ENCODE data around the gene NENF. TPM values are rescaled to one million over a fixed set of nuclear protein-coding genes. Genes with fewer than 3 reads are reported as not detected.

Gene NENF
- 94.8 to 148 TPM (median 143 TPM) in 5 replicates for total RNA-seq (2022; extraction: Qiagen RNA extraction; ENCODE audit: low read depth)

GRCh38 chr1:212432661-212433576, at the start of gene NENF:
Gene NENF (plus strand): TSS chr1:212432920. CDS start chr1:212432944, 24 bp downstream.

DNA sequence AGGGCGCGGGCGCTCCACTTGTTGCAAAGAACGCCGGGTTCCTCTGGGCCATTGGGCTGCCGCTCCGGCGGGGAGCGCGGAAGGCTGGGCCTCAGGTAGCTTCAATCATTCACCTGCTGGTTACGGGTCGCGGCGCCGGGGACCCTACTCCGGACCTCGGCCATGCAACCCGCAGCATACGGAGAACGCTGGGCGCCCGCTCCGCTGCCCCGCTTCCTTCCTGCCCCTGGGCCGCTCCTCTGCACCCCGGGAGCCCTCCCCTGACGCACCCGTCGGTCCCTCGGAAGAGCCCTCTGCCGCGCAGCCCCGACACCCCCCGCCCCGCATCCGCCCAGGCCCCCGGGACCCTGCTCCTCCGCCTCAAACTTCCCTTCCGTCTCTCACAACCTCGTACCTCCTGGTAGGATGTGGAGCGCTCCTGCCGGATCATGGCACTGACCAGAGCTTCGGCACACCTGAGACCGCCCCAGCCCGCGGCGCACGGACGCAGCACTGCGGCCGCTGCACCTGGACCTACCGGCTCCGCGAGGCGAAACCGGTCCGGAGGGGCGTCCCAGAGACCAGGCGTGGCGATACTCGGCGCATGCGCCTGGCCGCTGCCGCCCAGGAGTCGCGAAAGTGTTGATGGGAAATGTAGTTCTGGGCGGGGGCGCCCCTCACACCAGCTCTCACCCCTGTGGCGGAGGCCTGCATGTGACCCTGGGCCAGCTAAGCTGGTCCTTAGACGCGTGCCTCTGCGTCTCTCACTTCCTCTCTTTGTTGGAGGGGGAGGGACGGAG, 18.2 kb upstream of the NENF start, which contains the start of gene PACC1:
TSS of gene PACC1 (minus strand) at position 559 of the 779 bp plus-strand sequence. CDS start at position 430, 129 bp downstream.

Other genes starting within 250 kb of the NENF start
- 14.1 to 25.6 TPM (median 24.6 TPM) in 5 replicates for gene PPP2R5A, start 147.5 kb upstream of the NENF start, total RNA-seq (2022; extraction: Qiagen RNA extraction; ENCODE audit: low read depth)
- 19.0 to 24.0 TPM (median 19.8 TPM) in 5 replicates for gene PACC1, start 18.0 kb upstream of the NENF start, total RNA-seq (2022; extraction: Qiagen RNA extraction; ENCODE audit: low read depth)
- gene ATF3, start 175.8 kb downstream of the NENF start, total RNA-seq (2022; extraction: Qiagen RNA extraction; ENCODE audit: low read depth): 32.7 to 51.8 TPM (median 44.0 TPM) in 5 replicates

Measured in A549 treated with RU486 at 1 μM for 4 hours (cell line).